ENCODE data around the gene QRFP. TPM values are rescaled to one million over a fixed set of nuclear protein-coding genes. Genes with fewer than 3 reads are reported as not detected.

QRFP gene
- total RNA-seq, 2 donors from 2014 or later = not detected

DNA sequence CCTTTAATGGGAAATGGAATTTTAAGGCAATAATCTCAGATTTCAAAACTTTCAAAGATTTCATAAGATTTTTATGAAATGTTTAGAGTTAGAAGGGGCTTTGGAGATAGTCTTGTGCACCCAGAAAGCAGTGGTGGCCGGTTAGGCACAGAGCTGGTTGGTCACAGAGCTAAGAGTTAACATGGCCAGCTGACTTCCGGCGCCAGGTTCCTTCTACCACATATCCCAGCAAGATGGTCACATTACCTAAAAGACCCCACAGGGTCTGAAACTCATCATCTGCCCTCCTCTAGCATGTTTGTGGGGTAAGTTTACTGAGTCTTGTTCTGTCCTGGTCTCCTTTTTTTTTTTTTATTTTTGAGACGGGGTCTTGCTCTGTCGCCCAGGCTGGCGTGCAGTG lies 19.3 kb downstream of the QRFP start:
- TF ChIP-seq, protein P1, sequence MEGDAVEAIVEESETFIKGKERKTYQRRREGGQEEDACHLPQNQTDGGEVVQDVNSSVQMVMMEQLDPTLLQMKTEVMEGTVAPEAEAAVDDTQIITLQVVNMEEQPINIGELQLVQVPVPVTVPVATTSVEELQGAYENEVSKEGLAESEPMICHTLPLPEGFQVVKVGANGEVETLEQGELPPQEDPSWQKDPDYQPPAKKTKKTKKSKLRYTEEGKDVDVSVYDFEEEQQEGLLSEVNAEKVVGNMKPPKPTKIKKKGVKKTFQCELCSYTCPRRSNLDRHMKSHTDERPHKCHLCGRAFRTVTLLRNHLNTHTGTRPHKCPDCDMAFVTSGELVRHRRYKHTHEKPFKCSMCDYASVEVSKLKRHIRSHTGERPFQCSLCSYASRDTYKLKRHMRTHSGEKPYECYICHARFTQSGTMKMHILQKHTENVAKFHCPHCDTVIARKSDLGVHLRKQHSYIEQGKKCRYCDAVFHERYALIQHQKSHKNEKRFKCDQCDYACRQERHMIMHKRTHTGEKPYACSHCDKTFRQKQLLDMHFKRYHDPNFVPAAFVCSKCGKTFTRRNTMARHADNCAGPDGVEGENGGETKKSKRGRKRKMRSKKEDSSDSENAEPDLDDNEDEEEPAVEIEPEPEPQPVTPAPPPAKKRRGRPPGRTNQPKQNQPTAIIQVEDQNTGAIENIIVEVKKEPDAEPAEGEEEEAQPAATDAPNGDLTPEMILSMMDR (IDR thresholded peaks at IDR 0.05) = no peak
- no peak for DNase-seq (ENCODE audit: low spot score)
- peaks cover 77% of the 10 kb centered on the region for H3K36me3 ChIP-seq
- no peak overlapping the region for H3K27ac ChIP-seq
- no peaks in the 10 kb centered on the region for H3K9me3 ChIP-seq
- no peak overlapping the region for H3K4me3 ChIP-seq
- peaks cover 0 to 25% of the 10 kb centered on the region in 2 donors for H3K4me1 ChIP-seq
- H3K27me3 ChIP-seq = no peaks in the 10 kb centered on the region

DNA sequence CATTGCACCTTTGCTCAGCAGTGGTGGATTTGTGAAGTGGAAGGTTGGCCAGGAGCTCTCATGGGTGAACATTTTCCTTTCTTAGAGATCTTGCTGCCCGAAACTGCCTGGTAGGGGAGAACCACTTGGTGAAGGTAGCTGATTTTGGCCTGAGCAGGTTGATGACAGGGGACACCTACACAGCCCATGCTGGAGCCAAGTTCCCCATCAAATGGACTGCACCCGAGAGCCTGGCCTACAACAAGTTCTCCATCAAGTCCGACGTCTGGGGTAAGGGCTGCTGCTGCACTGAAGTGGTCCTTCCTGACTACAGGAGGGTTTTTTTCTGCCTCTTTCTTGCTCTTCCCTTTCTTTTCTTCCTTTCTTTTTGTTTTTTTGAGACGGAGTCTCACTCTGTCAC lies 21.8 kb downstream of the QRFP start:
- TF ChIP-seq, protein P1 (IDR thresholded peaks at IDR 0.05) = no peak
- H3K4me3 ChIP-seq = no peak overlapping the region
- peak overlapping the region; percentile 73 to 90 for H3K27ac ChIP-seq
- H3K36me3 ChIP-seq = peaks cover 56% of the 10 kb centered on the region
- H3K27me3 ChIP-seq = no peaks in the 10 kb centered on the region
- H3K4me1 ChIP-seq = peaks cover 0 to 51% of the 10 kb centered on the region in 2 donors
- H3K9me3 ChIP-seq = no peaks in the 10 kb centered on the region
- DNase-seq (ENCODE audit: low spot score) = no peak

DNA sequence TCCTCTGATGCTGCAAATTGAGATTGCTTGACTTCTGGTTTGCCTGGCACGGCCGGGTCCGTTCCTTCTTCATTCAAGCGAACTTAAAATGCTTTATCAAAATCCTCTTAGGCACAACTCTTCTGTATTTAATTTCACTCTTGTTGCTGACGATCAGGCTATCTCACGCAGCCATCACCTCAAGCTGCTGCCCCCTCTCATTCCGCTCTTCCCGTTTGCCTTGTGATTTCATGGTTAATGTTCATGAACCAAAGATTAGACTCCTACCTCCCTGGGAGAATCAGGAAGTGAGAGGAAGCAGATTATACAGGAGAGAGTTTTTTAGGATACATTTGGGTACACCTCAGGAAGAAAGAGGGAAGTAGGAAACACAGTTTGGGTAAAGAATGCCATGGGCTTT lies 22.6 kb downstream of the QRFP start:
- no peak overlapping the region for H3K4me3 ChIP-seq
- H3K9me3 ChIP-seq = no peaks in the 10 kb centered on the region
- peaks cover 0 to 59% of the 10 kb centered on the region in 2 donors for H3K4me1 ChIP-seq
- TF ChIP-seq, protein P1 (IDR thresholded peaks at IDR 0.05) = no peak
- peaks cover 48% of the 10 kb centered on the region for H3K36me3 ChIP-seq
- no peaks in the 10 kb centered on the region for H3K27me3 ChIP-seq
- no peak for DNase-seq (ENCODE audit: low spot score)
- peak overlapping the region; percentile 73 to 90 for H3K27ac ChIP-seq

DNA sequence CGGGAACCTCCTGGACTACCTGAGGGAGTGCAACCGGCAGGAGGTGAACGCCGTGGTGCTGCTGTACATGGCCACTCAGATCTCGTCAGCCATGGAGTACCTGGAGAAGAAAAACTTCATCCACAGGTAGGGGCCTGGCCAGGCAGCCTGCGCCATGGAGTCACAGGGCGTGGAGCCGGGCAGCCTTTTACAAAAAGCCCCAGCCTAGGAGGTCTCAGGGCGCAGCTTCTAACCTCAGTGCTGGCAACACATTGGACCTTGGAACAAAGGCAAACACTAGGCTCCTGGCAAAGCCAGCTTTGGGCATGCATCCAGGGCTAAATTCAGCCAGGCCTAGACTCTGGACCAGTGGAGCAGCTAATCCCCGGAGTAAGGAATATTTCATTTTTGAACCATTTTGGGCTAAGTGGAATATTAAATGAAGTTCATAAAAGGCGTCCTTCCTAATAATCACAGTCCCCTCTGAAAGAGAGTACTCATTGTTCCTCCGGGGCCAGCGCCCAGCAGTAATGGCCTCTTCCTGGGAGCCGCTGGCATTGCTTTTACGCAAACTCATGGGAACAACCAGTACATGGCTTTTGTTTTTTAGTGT lies 23.6 kb downstream of the QRFP start:
- Histone ChIP-seq H3K36me3 (peaks cover 39% of the 10 kb centered on the region), H3K9me3 (no peaks in the 10 kb centered on the region), H3K27me3 (no peaks in the 10 kb centered on the region), H3K27ac (peak overlapping the region; percentile 73 to 90), H3K4me3 (no peak overlapping the region), H3K4me1 (peaks cover 0 to 64% of the 10 kb centered on the region in 2 donors)
- TF ChIP-seq, protein P1 (IDR thresholded peaks at IDR 0.05) = no peak
- no peak for DNase-seq (ENCODE audit: low spot score)

DNA sequence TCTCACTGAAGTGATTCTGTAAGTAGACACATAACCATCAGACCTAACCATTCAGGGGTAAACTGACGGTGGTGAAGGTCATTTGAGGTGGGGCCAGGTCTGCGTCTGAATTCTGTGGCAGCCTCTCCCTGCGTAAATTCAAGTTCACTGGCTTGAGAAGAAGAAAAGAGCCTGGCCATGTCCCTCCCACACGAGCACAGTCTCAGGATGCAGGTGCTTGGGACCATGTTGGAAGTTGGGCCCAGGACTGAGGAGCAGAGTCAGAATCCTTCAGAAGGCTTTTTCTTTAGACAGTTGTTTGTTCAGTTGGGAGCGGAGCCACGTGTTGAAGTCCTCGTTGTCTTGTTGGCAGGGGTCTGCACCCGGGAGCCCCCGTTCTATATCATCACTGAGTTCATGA lies 24.1 kb downstream of the QRFP start:
- peaks cover 0 to 64% of the 10 kb centered on the region in 2 donors for H3K4me1 ChIP-seq
- H3K27ac ChIP-seq = peak overlapping the region; percentile 73 to 90
- no peaks in the 10 kb centered on the region for H3K9me3 ChIP-seq
- no peak for DNase-seq (ENCODE audit: low spot score)
- no peaks in the 10 kb centered on the region for H3K27me3 ChIP-seq
- peaks cover 38% of the 10 kb centered on the region for H3K36me3 ChIP-seq
- TF ChIP-seq, protein P1 (IDR thresholded peaks at IDR 0.05) = no peak
- no peak overlapping the region for H3K4me3 ChIP-seq

DNA sequence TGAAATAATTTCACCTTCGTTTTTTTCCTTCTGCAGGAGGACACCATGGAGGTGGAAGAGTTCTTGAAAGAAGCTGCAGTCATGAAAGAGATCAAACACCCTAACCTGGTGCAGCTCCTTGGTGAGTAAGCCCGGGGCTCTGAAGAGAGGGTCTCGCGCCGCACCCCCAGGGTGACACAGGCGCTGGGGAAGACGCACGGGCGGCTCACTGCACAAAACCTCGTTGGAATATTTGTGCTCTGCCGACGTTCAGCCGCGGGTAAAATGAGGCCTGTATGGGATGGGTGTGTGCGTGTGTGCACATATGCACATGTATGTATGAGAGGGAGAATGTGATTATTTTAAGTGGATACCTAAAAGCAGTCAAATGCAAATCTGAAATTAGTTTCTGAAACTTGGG lies 24.5 kb downstream of the QRFP start:
- Histone ChIP-seq H3K4me3 (no peak overlapping the region), H3K9me3 (no peaks in the 10 kb centered on the region), H3K4me1 (peaks cover 0 to 64% of the 10 kb centered on the region in 2 donors), H3K27me3 (no peaks in the 10 kb centered on the region), H3K27ac (peak overlapping the region; percentile 79 to 90), H3K36me3 (peaks cover 38% of the 10 kb centered on the region)
- TF ChIP-seq, protein P1 (IDR thresholded peaks at IDR 0.05) = no peak
- DNase-seq (ENCODE audit: low spot score) = no peak

All from right atrium auricular region (tissue), 2 donors.